ENCODE data around the gene RNASEH2A.

- TF ChIP-seq CTCF (IDR thresholded peaks at IDR 0.05) (no peak), EZH2 (IDR thresholded peaks at IDR 0.05; ENCODE audit: borderline replicate concordance, insufficient read depth, low read depth, low read length, poor library complexity, severe bottlenecking) (no peak)
Measured at GRCh38 chr19:12770922-12771321, 35.5 kb upstream of the RNASEH2A start.
